Measurements from ENCODE around the gene SLC44A1.
"Not testable (repeated sequence)": the region's sequence is repeated elsewhere in the genome, so short reads cannot be mapped to it uniquely, and the experiment has no call there.

SLC44A1 gene

DNA sequence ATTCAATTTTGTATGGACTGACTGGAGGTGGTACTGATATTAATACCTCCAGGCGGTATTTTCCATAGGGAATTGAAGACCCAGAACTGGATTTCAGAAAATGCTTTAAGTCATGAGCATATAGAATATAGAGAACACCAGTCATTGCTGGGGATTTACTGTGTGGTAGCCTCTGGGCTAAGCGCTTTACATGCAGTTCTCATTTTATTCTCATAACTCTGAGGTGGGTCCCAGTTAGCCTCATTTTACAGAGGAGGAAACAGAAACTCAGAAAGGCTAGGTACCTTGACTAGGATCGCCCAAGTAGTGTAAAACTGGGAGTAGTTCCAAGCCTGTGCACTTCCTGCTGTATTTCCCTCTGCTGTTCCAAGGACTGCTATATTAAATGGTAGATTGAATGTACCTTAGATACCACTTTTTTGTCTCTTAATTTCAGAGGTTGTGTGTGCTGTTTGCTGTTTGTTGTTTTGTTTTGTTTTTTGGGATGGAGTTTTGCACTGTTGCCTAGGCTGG lies 13.8 kb downstream of the SLC44A1 start:
- H3K9ac ChIP-seq (ENCODE audit: insufficient read length, low read depth) = no peak overlapping the region
- no peaks in the 10 kb centered on the region for H3K27me3 ChIP-seq (ENCODE audit: insufficient read depth, insufficient read length)
- no peaks in the 10 kb centered on the region for H3K9me3 ChIP-seq (ENCODE audit: insufficient read depth, low read length)
- TF ChIP-seq SUZ12 (IDR thresholded peaks at IDR 0.05; ENCODE audit: extremely low read depth, insufficient read depth, insufficient read length) (no peak), YY1 (IDR thresholded peaks at IDR 0.05; ENCODE audit: insufficient read depth, insufficient read length) (no peak), ZNF274 (IDR thresholded peaks at IDR 0.05; ENCODE audit: low read depth, low read length) (no peak)
- H3K36me3 ChIP-seq (ENCODE audit: insufficient read depth, insufficient read length, low read length) = no peaks in the 10 kb centered on the region
- H3K4me3 ChIP-seq (ENCODE audit: insufficient read length, low read depth) = no peak overlapping the region
- no peaks in the 10 kb centered on the region for H3K4me1 ChIP-seq (ENCODE audit: insufficient read depth, insufficient read length)
- no peak for DNase-seq (ENCODE audit: low read depth, low spot score)

GRCh38 chr9:105259274-105259673 lies 14.8 kb downstream of the SLC44A1 start:
- Histone ChIP-seq H3K9me3 (ENCODE audit: insufficient read depth, low read length) (no peaks in the 10 kb centered on the region), H3K4me3 (ENCODE audit: insufficient read length, low read depth) (no peak overlapping the region), H3K27me3 (ENCODE audit: insufficient read depth, insufficient read length) (no peaks in the 10 kb centered on the region), H3K9ac (ENCODE audit: insufficient read length, low read depth) (no peak overlapping the region), H3K36me3 (ENCODE audit: insufficient read depth, insufficient read length, low read length) (no peaks in the 10 kb centered on the region), H3K4me1 (ENCODE audit: insufficient read depth, insufficient read length) (no peaks in the 10 kb centered on the region)
- DNase-seq (ENCODE audit: low read depth, low spot score) = no peak
- TF ChIP-seq ZNF274 (IDR thresholded peaks at IDR 0.05; ENCODE audit: low read depth, low read length) (no peak), YY1 (IDR thresholded peaks at IDR 0.05; ENCODE audit: insufficient read depth, insufficient read length) (no peak), SUZ12 (IDR thresholded peaks at IDR 0.05; ENCODE audit: extremely low read depth, insufficient read depth, insufficient read length) (no peak)

- Histone ChIP-seq H3K27me3 (ENCODE audit: insufficient read depth, insufficient read length) (no peaks in the 10 kb centered on the region), H3K4me3 (ENCODE audit: insufficient read length, low read depth) (no peak overlapping the region), H3K36me3 (ENCODE audit: insufficient read depth, insufficient read length, low read length) (no peaks in the 10 kb centered on the region), H3K9ac (ENCODE audit: insufficient read length, low read depth) (no peak overlapping the region), H3K4me1 (ENCODE audit: insufficient read depth, insufficient read length) (no peaks in the 10 kb centered on the region), H3K9me3 (ENCODE audit: insufficient read depth, low read length) (no peaks in the 10 kb centered on the region)
- no peak for DNase-seq (ENCODE audit: low read depth, low spot score)
- TF ChIP-seq ZNF274 (IDR thresholded peaks at IDR 0.05; ENCODE audit: low read depth, low read length) (no peak), SUZ12 (IDR thresholded peaks at IDR 0.05; ENCODE audit: extremely low read depth, insufficient read depth, insufficient read length) (no peak), YY1 (IDR thresholded peaks at IDR 0.05; ENCODE audit: insufficient read depth, insufficient read length) (no peak)
These were observed 15.5 kb downstream of the SLC44A1 start for GRCh38 chr9:105259731-105260612.

DNA sequence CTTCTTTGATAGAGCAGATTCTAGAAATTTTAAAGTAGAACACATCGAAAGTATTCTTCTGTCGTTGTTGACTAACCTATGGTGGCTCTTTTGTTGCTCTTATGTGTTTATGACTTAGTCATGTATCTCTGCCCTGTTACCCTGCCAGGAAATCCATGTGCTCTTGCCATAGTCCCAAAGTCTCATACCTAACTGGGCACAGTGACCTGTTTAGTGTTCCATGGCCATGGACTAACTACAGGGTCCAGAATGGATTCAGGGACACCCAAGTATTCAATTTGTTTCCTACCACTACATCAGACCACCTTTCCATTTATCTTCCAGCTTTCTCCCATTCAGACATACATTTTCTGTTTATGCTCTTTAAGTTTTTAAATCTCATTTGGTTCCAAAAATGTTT lies 18.0 kb downstream of the SLC44A1 start:
- no peak for TF ChIP-seq ZNF274 (IDR thresholded peaks at IDR 0.05; ENCODE audit: low read depth, low read length)
- no peak for TF ChIP-seq SUZ12 (IDR thresholded peaks at IDR 0.05; ENCODE audit: extremely low read depth, insufficient read depth, insufficient read length)
- no peak for TF ChIP-seq YY1 (IDR thresholded peaks at IDR 0.05; ENCODE audit: insufficient read depth, insufficient read length)
- Histone ChIP-seq H3K4me3 (ENCODE audit: insufficient read length, low read depth) (no peak overlapping the region), H3K9ac (ENCODE audit: insufficient read length, low read depth) (no peak overlapping the region), H3K36me3 (ENCODE audit: insufficient read depth, insufficient read length, low read length) (no peaks in the 10 kb centered on the region), H3K27me3 (ENCODE audit: insufficient read depth, insufficient read length) (no peaks in the 10 kb centered on the region), H3K9me3 (ENCODE audit: insufficient read depth, low read length) (no peaks in the 10 kb centered on the region), H3K4me1 (ENCODE audit: insufficient read depth, insufficient read length) (no peaks in the 10 kb centered on the region)
- no peak for DNase-seq (ENCODE audit: low read depth, low spot score)

GRCh38 chr9:105264380-105264779 lies 19.9 kb downstream of the SLC44A1 start:
- TF ChIP-seq ZNF274 (IDR thresholded peaks at IDR 0.05; ENCODE audit: low read depth, low read length) = no peak
- TF ChIP-seq SUZ12 (IDR thresholded peaks at IDR 0.05; ENCODE audit: extremely low read depth, insufficient read depth, insufficient read length) = no peak
- H3K4me1 ChIP-seq (ENCODE audit: insufficient read depth, insufficient read length) = no peaks in the 10 kb centered on the region
- no peaks in the 10 kb centered on the region for H3K36me3 ChIP-seq (ENCODE audit: insufficient read depth, insufficient read length, low read length)
- H3K27me3 ChIP-seq (ENCODE audit: insufficient read depth, insufficient read length) = no peaks in the 10 kb centered on the region
- no peak overlapping the region for H3K9ac ChIP-seq (ENCODE audit: insufficient read length, low read depth)
- no peak overlapping the region for H3K4me3 ChIP-seq (ENCODE audit: insufficient read length, low read depth)
- H3K9me3 ChIP-seq (ENCODE audit: insufficient read depth, low read length) = no peaks in the 10 kb centered on the region
- no peak for DNase-seq (ENCODE audit: low read depth, low spot score)

DNA sequence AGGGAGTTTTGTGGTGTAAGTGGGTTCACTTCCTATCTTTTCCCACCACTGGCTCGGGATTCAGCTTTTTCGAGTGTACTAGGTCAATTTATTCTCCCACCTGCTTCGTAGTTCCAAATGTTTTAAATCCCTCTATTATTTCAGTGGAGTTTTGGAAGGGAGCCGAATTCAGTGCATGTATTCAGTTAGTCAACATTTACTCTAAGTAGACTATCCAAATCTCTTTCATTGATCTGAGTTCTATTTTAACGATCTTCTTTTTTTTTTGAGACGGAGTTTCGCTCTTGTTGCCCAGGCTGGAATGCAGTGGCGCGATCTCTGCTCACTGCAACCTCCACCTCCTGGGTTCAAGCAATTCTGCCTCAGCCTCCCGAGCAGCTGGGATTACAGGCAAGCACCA lies 23.8 kb downstream of the SLC44A1 start:
- not testable (repeated sequence) for H3K9me3 ChIP-seq (ENCODE audit: insufficient read depth, low read length); H3K27me3 ChIP-seq (ENCODE audit: insufficient read depth, insufficient read length); H3K4me3 ChIP-seq (ENCODE audit: insufficient read length, low read depth); H3K9ac ChIP-seq (ENCODE audit: insufficient read length, low read depth); H3K4me1 ChIP-seq (ENCODE audit: insufficient read depth, insufficient read length); H3K36me3 ChIP-seq (ENCODE audit: insufficient read depth, insufficient read length, low read length); DNase-seq (ENCODE audit: low read depth, low spot score)

GRCh38 chr9:105269593-105269992 lies 25.1 kb downstream of the SLC44A1 start:
- no peak overlapping the region for H3K4me3 ChIP-seq (ENCODE audit: insufficient read length, low read depth)
- H3K4me1 ChIP-seq (ENCODE audit: insufficient read depth, insufficient read length) = no peaks in the 10 kb centered on the region
- H3K36me3 ChIP-seq (ENCODE audit: insufficient read depth, insufficient read length, low read length) = peaks cover 3% of the 10 kb centered on the region
- no peak overlapping the region for H3K9ac ChIP-seq (ENCODE audit: insufficient read length, low read depth)
- TF ChIP-seq YY1 (IDR thresholded peaks at IDR 0.05; ENCODE audit: insufficient read depth, insufficient read length) = no peak
- no peak for TF ChIP-seq ZNF274 (IDR thresholded peaks at IDR 0.05; ENCODE audit: low read depth, low read length)
- no peak for TF ChIP-seq SUZ12 (IDR thresholded peaks at IDR 0.05; ENCODE audit: extremely low read depth, insufficient read depth, insufficient read length)
- no peaks in the 10 kb centered on the region for H3K27me3 ChIP-seq (ENCODE audit: insufficient read depth, insufficient read length)
- DNase-seq (ENCODE audit: low read depth, low spot score) = no peak
- no peaks in the 10 kb centered on the region for H3K9me3 ChIP-seq (ENCODE audit: insufficient read depth, low read length)
